Measurements from ENCODE around the gene EXOC3. TPM values are rescaled to one million over a fixed set of nuclear protein-coding genes. Genes with fewer than 3 reads are reported as not detected.

Gene EXOC3
- total RNA-seq, 4 donors from 2014 or later = 32.4 to 84.8 (median 49.2) TPM

- TF ChIP-seq CTCF (IDR thresholded peaks at IDR 0.05; ENCODE audit: low read depth) = no peak
Observed at GRCh38 chr5:430214-430925, 12.6 kb upstream of the EXOC3 start.

DNA sequence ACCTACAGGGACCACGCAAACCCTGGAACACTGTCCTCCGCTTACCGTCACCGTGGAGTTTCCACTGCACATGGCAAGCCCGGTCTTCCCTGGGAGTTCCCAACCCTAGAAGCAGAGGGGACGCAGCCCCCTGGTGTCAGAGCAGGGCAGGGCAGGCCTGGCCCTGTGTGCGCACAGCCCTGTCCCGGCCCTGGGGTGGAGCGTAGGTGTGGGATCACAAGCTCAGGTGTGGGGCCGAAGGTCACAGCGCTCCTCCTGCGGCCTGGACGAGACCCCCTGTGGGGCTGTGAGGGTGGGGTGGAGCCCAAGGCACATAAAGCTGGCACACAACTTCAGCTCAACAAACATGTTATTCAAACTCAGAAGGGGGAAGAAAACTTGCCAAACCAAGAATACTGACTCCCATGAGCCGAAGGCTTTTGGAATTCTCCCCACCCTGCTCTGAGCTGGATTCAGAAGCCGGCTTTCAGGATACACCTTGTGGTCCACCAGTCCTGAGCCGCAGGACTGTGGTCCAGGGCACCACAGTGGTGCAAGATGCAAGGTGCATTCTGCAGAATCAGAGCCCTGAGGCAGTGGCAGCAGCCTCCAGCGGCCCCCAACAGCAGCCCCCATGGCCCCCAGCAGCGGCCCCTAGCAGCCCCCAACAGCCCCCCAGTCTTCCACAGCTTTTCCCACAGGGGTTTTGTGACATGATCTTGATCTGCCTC is 11.8 kb upstream of the EXOC3 start:
- TF ChIP-seq CTCF (IDR thresholded peaks at IDR 0.05; ENCODE audit: low read depth) = no peak

DNA sequence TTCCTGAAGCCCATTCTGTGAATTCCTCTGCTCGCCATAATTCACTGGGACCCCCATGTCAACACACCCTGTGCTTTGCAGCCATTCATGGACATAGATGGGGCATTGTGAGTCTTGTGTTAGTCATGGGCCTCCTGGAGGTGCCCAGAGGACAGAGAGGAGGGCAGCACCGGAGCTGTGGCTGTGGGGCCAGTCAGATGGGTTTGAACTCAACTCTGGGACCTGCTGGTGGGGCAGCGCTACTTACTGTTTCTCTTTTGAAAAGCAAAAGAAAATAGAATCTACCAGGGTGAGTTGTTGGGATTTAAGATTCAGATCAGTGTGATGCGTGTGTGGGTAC is 11.3 kb upstream of the EXOC3 start:
- no peak for TF ChIP-seq CTCF (IDR thresholded peaks at IDR 0.05; ENCODE audit: low read depth)

DNA sequence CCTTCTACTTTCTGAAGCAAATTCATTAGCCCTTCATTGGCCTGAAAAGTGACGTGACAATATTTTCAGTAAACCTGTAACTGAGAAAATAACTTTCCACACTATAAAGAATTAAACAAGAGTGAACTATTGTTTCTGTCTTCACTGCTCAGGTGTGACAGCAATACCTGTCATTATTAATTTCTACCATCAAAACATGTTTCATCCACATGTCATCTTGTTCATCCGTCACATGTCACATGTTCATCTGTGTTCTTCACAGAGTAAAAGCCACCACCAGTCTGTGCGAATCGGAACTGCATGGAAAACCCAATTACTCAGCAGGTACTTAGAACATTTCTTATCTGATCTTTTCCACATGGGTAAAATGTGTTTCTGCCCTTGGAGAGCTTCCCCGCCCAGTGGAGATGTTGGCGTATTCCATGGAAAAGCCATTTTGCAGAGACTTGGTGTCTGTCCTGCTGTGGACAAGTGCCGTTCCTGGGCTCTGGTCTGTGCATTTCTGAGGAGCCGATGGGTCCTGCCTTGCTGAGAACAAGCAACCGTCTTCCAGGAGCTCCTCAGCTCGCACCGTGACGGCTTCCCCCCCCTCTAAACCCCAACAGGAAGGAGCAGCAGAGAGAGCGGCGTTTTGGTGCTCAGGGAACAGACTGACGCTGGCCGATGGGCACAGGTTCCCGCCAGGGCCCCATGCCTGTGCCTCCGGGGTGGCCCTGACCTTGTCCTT is 10.6 kb upstream of the EXOC3 start:
- TF ChIP-seq CTCF (IDR thresholded peaks at IDR 0.05; ENCODE audit: low read depth) = no peak

- no peak for TF ChIP-seq CTCF (IDR thresholded peaks at IDR 0.05; ENCODE audit: low read depth)
Observed at GRCh38 chr5:432928-433791, 9.8 kb upstream of the EXOC3 start.

DNA sequence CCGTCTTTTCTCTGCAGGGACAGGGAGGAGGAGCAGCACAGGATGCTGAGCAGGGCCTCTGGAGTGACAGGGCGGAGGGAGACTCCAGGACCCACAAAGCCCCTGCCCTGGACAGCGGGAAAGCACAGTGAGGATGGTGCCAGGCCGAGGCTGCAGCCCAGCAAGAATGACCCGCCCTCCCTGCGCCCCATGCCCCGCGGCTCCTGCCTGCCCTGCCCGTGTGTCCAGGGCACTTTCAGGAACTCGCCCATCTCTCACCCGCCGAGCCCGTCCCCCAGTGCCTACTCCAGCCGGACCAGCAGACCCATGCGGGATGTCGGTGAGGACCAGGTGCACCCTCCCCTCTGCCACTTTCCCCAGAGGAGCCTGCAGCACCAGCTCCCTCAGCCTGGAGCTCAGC is 9.1 kb upstream of the EXOC3 start:
- no peak for TF ChIP-seq CTCF (IDR thresholded peaks at IDR 0.05; ENCODE audit: low read depth)
